HepG2 (cell line): ENCODE data around the gene CTXN1. TPM values are rescaled to one million over a fixed set of nuclear protein-coding genes. Genes with fewer than 3 reads are reported as not detected.

Experiments
- ATAC-seq: fragments of 200-7000 bp; cut with Tn5 transposase; 3 replicates; pipeline ENCODE4 v1.9.1; 2020; ENCODE audit warnings: mild to moderate bottlenecking, moderate library complexity
- BruUV-seq: library from RNA; stranded (reverse); fragments of 400-500 nt; replicated peaks from 2 replicates; lab custom pipeline; 2021; lab: Mats Ljungman, UMichigan
- CTCF ChIA-PET: fragments of 300-600 bp; formaldehyde crosslinking; extraction: SDS; loops from one replicate; lab custom pipeline; 2021; ENCODE audit warnings: low total read pairs, inconsistent platforms, low intra/inter-chr PET ratio; lab: Yijun Ruan, JAX
- POLR2A ChIA-PET: fragments of 350-600 bp; sonication (Branson Sonifier 250); formaldehyde crosslinking; loops from one replicate; lab custom pipeline; 2020; ENCODE audit warnings: antibody characterized with exemption, inconsistent platforms; lab: Yijun Ruan, JAX
- DNase-seq: peaks from one replicate; pipeline ENCODE4 v3.0.0-alpha.2; 2015; ENCODE audit warnings: low spot score
- FAIRE-seq: peaks from 3 replicates; lab custom pipeline; 2011; peaks lifted over from hg19 to GRCh38; lab: Jason Lieb, UNC
- H2AFZ ChIP-seq: one replicate; pipeline ENCODE4 v1.6.1; 2011; ENCODE audit warnings: low read length, inconsistent platforms
- H3K27ac ChIP-seq: fragments of 300-600 bp; 3 replicates; pipeline ENCODE4 v1.8.0; 2011; ENCODE audit warnings: mixed run types, mild to moderate bottlenecking, mixed read lengths, low read length, inconsistent platforms; ENCODE audit not compliant: insufficient read depth; ENCODE audit errors: extremely low read length
- H3K27me3 ChIP-seq, 2 experiments: fragments of 200-600 bp in 1 of 2; 2 replicates in 1 of 2; 3 replicates in 1 of 2; pipeline versions ENCODE4 v1.6.0 to v1.8.0; 2011; ENCODE audit warnings: low read length in 2 of 2, mild to moderate bottlenecking in 2 of 2, moderate library complexity in 2 of 2, inconsistent platforms in 1 of 2; ENCODE audit not compliant: insufficient read depth in 2 of 2, control insufficient read depth in 1 of 2
- H3K36me3 ChIP-seq, 2 experiments: fragments of 200-600 bp in 1 of 2; replicated peaks in 1 of 2; 2 replicates in 1 of 2; 3 replicates in 1 of 2; pipeline versions ENCODE4 v1.5.1 to v1.8.0; 2011; ENCODE audit warnings: low read length in 2 of 2, inconsistent platforms in 1 of 2; ENCODE audit not compliant: insufficient read depth in 2 of 2, control insufficient read depth in 1 of 2
- H3K4me1 ChIP-seq: 2 replicates; pipeline ENCODE4 v1.5.1; 2012; ENCODE audit warnings: low read length, inconsistent platforms; ENCODE audit not compliant: insufficient read depth
- H3K4me2 ChIP-seq: 2 replicates; pipeline ENCODE4 v1.6.0; 2011; ENCODE audit warnings: low read depth, low read length, inconsistent platforms
- H3K4me3 ChIP-seq, 3 experiments: fragments of 200-600 bp in 1 of 3; sonication (generic), shearing (Covaris generic) in 1 of 3; replicated peaks in 1 of 3; 2 replicates each; pipeline ENCODE4 v1.5.1; 2011 to 2016; ENCODE audit warnings: low read length in 3 of 3, inconsistent platforms in 2 of 3, low read depth in 2 of 3, mild to moderate bottlenecking in 2 of 3, control low read depth in 1 of 3, mixed read lengths in 1 of 3; ENCODE audit not compliant: insufficient read depth in 1 of 3
- H3K79me2 ChIP-seq: one replicate; pipeline ENCODE4 v1.6.1; 2011; ENCODE audit warnings: low read length, inconsistent platforms; ENCODE audit not compliant: insufficient read depth
- H3K9ac ChIP-seq: 2 replicates; pipeline ENCODE4 v1.6.0; 2011; ENCODE audit warnings: mild to moderate bottlenecking, low read depth, low read length, inconsistent platforms; ENCODE audit not compliant: insufficient read depth
- H3K9me3 ChIP-seq: 2 replicates; pipeline ENCODE4 v1.5.1; 2012; ENCODE audit warnings: mild to moderate bottlenecking, low read length
- H4K20me1 ChIP-seq: 2 replicates; pipeline ENCODE4 v1.6.0; 2011; ENCODE audit warnings: inconsistent platforms, mild to moderate bottlenecking, low read length, moderate library complexity; ENCODE audit not compliant: insufficient read depth
- AGO2 ChIP-seq: fragments of 200-400 bp; formaldehyde crosslinking; optimal IDR thresholded peaks from 2 replicates; pipeline ENCODE3; 2017; ENCODE audit warnings: mild to moderate bottlenecking, low read depth, low read length, moderate library complexity
- ATF7-NPFF ChIP-seq: sonication (generic); formaldehyde crosslinking; IDR thresholded peaks from 2 replicates; pipeline ENCODE4 v1.8.1; 2023; ENCODE audit warnings: mild to moderate bottlenecking, low read depth, missing genetic modification reagents, moderate library complexity
- HOXA9 ChIP-seq: sonication (generic); formaldehyde crosslinking; IDR thresholded peaks from 2 replicates; pipeline ENCODE4 v1.8.1; 2022; ENCODE audit warnings: missing genetic modification reagents, mild to moderate bottlenecking, moderate library complexity, borderline replicate concordance
- HOXD1 ChIP-seq: sonication (generic); formaldehyde crosslinking; IDR thresholded peaks from 2 replicates; pipeline ENCODE4 v1.5.0; 2020; ENCODE audit warnings: missing genetic modification reagents
- NFE2L2 ChIP-seq: fragments of 150-350 bp; IDR thresholded peaks from 2 replicates; pipeline ENCODE4 v1.6.1; 2014; ENCODE audit warnings: low read length
- SKIL ChIP-seq: sonication (generic); formaldehyde crosslinking; IDR thresholded peaks from 2 replicates; pipeline ENCODE4 v1.8.0; 2022; ENCODE audit warnings: missing genetic modification reagents, mild to moderate bottlenecking, moderate library complexity, borderline replicate concordance
- ZFP36L2 ChIP-seq: sonication (generic); formaldehyde crosslinking; IDR thresholded peaks from 2 replicates; pipeline ENCODE4 v1.4.0; 2020; ENCODE audit warnings: missing genetic modification reagents
- ZNF276 ChIP-seq: sonication (generic); formaldehyde crosslinking; IDR thresholded peaks from 2 replicates; pipeline ENCODE4 v1.4.0; 2020; ENCODE audit warnings: mild to moderate bottlenecking, low read depth, missing genetic modification reagents
- WGBS: methylation state at CpG from one replicate; pipeline ENCODE4 v1.1.6; 2017; ENCODE audit warnings: low lambda C conversion rate; 5-methylcytosine and 5-hydroxymethylcytosine counted together
- in situ Hi-C: cut with HindIII; loops from 2 replicates; pipeline ENCODE4 v1.10.0; 2017; ENCODE audit warnings: low pct_unique_long_range_greater_than_20kb; ENCODE audit not compliant: extremely low pct_ligation_motif_present
- intact Hi-C: fragments of 100-400 bp; cut with micrococcal nuclease; formaldehyde crosslinking; loops from one replicate; pipeline ENCODE4 v1.10.0; 2022; ENCODE audit not compliant: unreplicated experiment
- polyA plus RNA-seq, 8 experiments: library from polyadenylated mRNA; depleted of rRNA in 3 of 8; stranded (reverse) in 7 of 8; unstranded in 1 of 8; fragments of >200 nt; fragmentation: Illumina TruSeq in 4 of 8; extraction: Trizol in 4 of 8; gene quantifications; 2 replicates each; pipeline versions ENCODE4 v1.2.1 to v1.2.3, GENCODE V29; 2011 to 2016; ENCODE audit warnings: low read depth in 4 of 8, missing spikeins in 1 of 8, mixed read lengths in 1 of 8; ENCODE audit not compliant: insufficient read depth in 1 of 8
- total RNA-seq, 5 experiments: library from RNA; depleted of rRNA; stranded (reverse); fragments of >200 nt; fragmentation: Illumina TruSeq; extraction: Trizol; gene quantifications; 2 replicates each; pipeline ENCODE4 v1.2.3, GENCODE V29; 2016; ENCODE audit warnings: low read depth in 1 of 5

The CTXN1 gene
- total and polyA plus RNA-seq, 2 of the 13 experiments (the other 11 are each of a cell fraction or from before 2014, with no cell fraction given), result 0.11 TPM; not detected in 1

- POLR2A ChIA-PET, result interaction anchor here (4.7 to 4.9 kb wide), 3 partner anchors 11 to 31 kb away, joined by 52 to 83 read pairs (median 75); partner anchors contain the start of genes LRRC8E and SNAPC2
- H3K36me3 ChIP-seq, result peaks cover 9 to 15% of the 10 kb centered on the region in 2 experiments; a peak in 2 of 5 replicates
- H3K4me2 ChIP-seq, result no peak overlapping the region
- peaks cover 45% of the 10 kb centered on the region for H3K4me1 ChIP-seq
- H3K9me3 ChIP-seq, result no peaks in the 10 kb centered on the region
- DNase-seq, result no peak
- intact Hi-C loops (no loop called here), in situ Hi-C loops (no loop called here)
- no peaks in the 10 kb centered on the region; a peak in 1 of 5 replicates for H3K27me3 ChIP-seq
- 0 out of 2 replicates have a peak, but pooled peaks cover 4% of the 10 kb centered on the region for H4K20me1 ChIP-seq
- no peak overlapping the region for H3K4me3 ChIP-seq
- ATAC-seq, result no peak
- H2AFZ ChIP-seq, result no peak overlapping the region
- BruUV-seq, result no TSS peak
- no peak overlapping the region for H3K9ac ChIP-seq
- peak; percentile 29 for TF ChIP-seq AGO2
- TF ChIP-seq HOXA9 (CRISPR knock-in tag), result no peak
- WGBS, result 95% methylated on average over 24 of the region's 34 CpGs
- peaks cover 14% of the 10 kb centered on the region for H3K79me2 ChIP-seq
- no peak for FAIRE-seq
- H3K27ac ChIP-seq, result no peak overlapping the region
- CTCF ChIA-PET, result no interaction called here
Observed at GRCh38 chr19:7899751-7900378, 26.1 kb downstream of the CTXN1 start.

- no peaks in the 10 kb centered on the region for H3K27me3 ChIP-seq
- FAIRE-seq (no peak), DNase-seq (no peak), ATAC-seq (no peak)
- in situ Hi-C loops (no loop called here), intact Hi-C loops (no loop called here)
- TF ChIP-seq ZFP36L2 (CRISPR knock-in tag), result no peak
- TF ChIP-seq ZNF276, result no peak
- TF ChIP-seq SKIL (CRISPR knock-in tag), result no peak
- no peak for TF ChIP-seq HOXD1 (CRISPR knock-in tag)
- TF ChIP-seq NFE2L2, result no peak
- TF ChIP-seq ATF7-NPFF (CRISPR knock-in tag), result no peak
- no peak overlapping the region for H3K9ac ChIP-seq
- 97% methylated on average over 14 of the region's 16 CpGs for WGBS
- no peaks in the 10 kb centered on the region for H3K9me3 ChIP-seq
- H4K20me1 ChIP-seq, result no peaks in the 10 kb centered on the region
- H3K79me2 ChIP-seq, result peaks cover 6% of the 10 kb centered on the region
- H2AFZ ChIP-seq, result no peak overlapping the region
- no peak overlapping the region for H3K4me3 ChIP-seq
- no peak overlapping the region for H3K4me2 ChIP-seq
- H3K4me1 ChIP-seq, result peaks cover 49% of the 10 kb centered on the region
- ChIA-PET POLR2A (interaction anchor here (1.4 to 2.8 kb wide), 2 partner anchors 11 to 13 kb away, joined by 4 to 34 read pairs; partner anchors contain the start of gene LRRC8E), CTCF (no interaction called here)
- BruUV-seq, result no TSS peak
- peaks cover 9 to 15% of the 10 kb centered on the region in 2 experiments; a peak in 2 of 5 replicates for H3K36me3 ChIP-seq
- H3K27ac ChIP-seq, result no peak overlapping the region
Observed at GRCh38 chr19:7898967-7899366, 27.0 kb downstream of the CTXN1 start.
